OCI-M1 (cell line): ENCODE results near the gene EPHA4.
A peak's percentile ranks its signal among the peaks of the same experiment; 100 is the strongest.

Experiments used
- DNase-seq: peaks from one replicate; lab custom pipeline; 2025; lab: John Stamatoyannopoulos, UW

The EPHA4 gene

GRCh38 chr2:221439761-221440479 is 132.2 kb downstream of the EPHA4 start:
- no peak for DNase-seq

DNA sequence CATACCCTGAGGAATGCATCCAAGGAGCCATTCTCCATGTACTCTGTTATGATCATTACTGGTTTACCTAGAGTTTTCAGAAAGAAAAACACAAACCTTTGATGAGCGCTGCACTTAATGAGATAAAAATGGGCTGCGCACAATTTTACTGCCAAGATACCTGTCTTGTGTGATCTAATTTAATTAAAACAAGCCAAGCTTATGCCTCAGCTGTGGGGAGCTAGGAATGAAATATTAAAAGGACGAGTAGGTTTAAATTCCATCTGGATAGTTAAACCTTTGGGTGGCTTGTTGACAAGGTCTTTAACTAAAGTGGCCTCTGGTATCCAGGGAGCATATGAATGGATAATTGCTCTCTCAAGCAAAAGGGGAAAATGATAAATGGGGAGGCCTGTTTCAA is 135.0 kb downstream of the EPHA4 start:
- DNase-seq, result no peak

DNA sequence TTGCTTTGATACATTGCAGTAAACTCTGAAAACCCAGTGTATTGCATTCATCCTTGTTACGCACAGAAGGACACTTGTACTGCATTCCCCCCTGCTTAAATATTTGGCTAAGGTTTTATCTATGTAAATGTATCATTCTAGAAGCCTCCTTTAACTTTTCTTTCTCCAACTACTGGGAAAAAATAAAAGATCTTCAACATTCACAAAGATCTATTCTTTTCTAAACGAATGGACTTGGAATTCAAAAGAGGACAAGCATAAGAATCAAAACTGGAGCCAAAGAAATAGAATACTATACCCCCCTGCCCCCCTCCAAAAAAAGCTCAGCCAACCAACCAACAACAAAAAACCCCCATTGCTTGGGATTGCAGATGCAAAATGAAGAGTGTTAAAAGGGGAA is 136.9 kb downstream of the EPHA4 start:
- no peak for DNase-seq

DNA sequence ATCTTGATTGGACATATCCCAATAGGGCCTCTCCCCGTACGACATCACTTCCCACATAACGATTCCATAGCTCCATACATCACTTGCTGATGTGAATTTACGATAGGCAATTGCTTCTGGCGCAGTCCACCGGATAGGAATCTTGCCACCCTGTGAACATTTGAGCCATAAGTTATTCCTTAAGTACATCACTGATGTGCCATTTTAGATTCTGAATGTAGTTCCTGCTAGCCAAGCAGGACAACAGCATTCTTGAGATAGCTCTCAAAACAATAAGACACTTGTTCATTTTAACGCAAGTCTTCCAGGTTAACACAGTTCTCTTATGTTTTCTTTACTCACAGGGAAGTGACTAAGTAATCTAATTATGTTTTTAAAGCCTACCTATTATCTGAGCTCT is 138.0 kb downstream of the EPHA4 start:
- no peak for DNase-seq

- DNase-seq, result no peak
Observed at GRCh38 chr2:221431477-221431876, 140.6 kb downstream of the EPHA4 start.

- no peak for DNase-seq
Observed at GRCh38 chr2:221429741-221430491, 142.2 kb downstream of the EPHA4 start.

GRCh38 chr2:221428896-221429295 is 143.2 kb downstream of the EPHA4 start:
- no peak for DNase-seq

GRCh38 chr2:221426929-221427328 is 145.2 kb downstream of the EPHA4 start:
- DNase-seq, result no peak

DNA sequence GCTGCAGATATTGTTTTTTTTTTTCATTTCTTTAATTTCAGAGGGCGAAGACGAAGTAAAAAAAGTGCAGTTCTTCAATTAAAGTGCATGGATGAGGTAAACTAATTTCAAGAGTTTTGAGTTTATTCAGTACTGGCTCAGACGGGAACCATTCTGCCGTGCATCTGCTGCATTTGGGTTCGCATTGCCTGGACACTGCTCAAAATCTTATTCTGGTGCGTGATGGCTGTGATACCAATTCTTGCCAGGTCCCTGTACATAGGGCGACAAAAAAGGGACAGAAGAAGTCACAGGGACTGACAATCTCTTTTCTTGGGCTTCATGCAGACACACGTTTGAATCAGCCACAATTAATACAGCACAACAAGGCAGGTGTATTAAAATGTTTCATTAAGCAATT is 146.2 kb downstream of the EPHA4 start:
- no peak for DNase-seq

DNA sequence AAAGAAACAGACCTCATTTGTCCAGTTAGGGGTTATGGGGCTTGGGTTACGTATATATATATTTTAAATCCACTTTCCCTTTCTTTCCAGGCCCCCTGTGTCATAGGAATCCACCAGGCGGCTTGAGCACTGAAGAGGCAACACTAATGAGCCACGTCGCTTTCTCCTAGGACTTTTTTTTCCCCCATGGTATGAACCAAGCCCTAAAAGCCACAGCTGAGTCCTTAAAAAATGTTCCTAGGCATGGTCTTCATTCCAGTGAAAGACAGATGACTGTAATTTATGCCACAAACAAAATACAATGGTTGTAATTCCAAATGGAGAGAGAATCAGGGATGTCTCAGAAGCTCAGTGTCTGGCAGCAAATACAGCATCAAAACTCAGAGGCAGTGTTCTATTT is 146.8 kb downstream of the EPHA4 start:
- DNase-seq, result no peak

DNA sequence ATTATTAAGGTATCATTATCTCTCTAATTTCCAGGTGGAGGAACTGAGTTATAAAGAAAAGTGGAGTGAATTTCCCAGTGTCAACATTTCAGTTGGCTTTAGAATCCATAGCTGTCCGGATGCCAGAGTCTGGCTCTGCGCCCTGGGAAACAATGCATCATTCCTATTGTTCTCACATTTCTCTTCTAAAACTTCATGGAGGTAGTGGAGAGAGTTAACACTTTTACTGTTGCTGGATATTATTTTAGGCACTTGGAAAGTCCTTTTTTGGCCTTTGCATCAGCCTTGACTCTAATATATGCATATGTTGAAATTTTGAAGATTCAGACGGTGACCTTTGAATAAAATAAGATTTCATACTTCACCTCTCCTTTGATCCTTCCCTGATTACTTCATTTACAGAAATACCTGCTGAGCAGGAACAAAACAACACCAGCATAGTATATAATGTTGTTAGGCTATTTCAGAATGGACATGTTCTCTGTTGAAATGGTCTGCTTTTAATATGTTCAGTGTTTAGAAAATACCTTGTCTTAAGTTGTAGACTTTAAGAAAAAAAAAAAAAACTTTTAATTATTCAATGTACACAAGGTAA is 148.8 kb downstream of the EPHA4 start:
- DNase-seq, result no peak

- no peak for DNase-seq
Observed at GRCh38 chr2:221422516-221423209, 149.4 kb downstream of the EPHA4 start.

GRCh38 chr2:221420245-221420644 is 151.9 kb downstream of the EPHA4 start:
- peak; percentile 94 for DNase-seq

- peak; percentile 42 for DNase-seq
Observed at GRCh38 chr2:221415789-221416188, 156.3 kb downstream of the EPHA4 start.

DNA sequence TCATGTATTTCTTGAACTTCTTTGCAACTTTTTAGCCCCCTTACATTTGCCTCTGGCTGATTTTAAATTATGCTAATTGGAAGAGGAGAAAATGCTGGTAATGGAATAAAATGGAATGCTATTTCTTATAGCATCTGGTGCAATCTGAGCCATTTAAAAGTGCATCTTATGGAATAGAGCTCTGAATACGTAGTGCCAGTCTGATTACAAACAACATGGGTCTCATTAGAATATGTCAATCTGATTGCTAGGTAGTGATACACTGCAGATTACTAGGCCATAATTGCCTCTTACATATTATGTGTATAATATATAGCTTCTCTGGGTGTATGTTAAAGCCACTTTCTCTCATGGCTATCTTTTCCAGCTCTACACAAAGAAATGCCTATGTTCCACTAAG is 159.1 kb downstream of the EPHA4 start:
- no peak for DNase-seq

DNA sequence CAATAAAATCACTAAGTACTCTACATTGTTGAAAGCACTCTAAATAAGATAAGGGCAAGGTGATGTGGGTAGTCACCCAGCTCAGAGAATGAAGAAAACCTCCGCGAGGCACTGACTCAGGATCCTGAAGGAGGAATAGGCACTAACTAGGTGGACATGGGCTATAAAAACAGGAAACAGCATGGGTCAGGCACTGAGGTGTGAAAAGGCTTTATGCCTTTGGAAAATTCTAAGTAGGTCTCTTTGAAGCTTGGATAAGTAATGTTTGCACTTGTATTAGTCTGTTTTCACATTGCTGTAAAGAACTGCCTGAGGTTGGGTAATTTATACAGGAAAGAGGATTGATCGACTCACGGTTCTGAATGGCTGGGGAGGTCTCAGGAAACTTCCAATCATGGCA is 161.6 kb downstream of the EPHA4 start:
- DNase-seq, result no peak

DNA sequence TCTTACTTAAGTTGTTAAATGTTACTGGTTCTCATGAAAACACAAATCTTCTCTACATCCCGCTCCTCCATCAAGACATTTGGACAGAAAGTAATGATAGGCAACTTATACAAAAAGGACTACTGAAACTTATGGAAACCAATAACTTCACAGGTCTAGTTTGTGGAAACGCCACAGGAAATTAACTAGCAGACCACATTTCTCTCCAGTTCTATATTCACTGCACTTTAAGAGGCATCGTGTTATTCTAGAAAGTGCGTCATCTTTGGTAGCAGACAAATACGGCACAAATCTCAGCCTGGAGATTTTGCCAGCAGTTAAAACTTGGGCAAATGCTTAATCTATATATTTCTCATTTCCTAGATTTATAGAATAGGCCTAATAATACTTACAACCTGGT is 164.3 kb downstream of the EPHA4 start:
- no peak for DNase-seq

- no peak for DNase-seq
Observed at GRCh38 chr2:221405521-221405920, 166.6 kb downstream of the EPHA4 start.

DNA sequence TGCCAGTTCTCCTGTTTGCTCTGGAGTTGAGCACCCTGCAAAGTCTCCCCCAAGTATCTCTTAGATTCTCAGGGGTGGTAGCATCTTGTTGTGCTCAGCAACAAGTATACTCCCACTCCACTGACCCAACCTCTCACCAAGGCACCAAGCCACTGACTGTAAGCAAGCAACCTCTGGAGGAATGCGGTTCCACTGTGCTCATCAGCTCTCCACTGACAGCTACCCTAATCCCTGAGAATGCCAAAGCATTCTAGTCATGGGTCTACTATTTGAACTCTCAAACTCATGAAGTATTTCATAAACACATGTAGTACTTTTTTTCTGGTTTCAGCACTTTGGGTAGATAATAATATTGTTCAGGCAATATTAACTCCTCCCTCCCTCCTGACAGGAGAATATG is 170.0 kb downstream of the EPHA4 start:
- DNase-seq, result no peak

DNA sequence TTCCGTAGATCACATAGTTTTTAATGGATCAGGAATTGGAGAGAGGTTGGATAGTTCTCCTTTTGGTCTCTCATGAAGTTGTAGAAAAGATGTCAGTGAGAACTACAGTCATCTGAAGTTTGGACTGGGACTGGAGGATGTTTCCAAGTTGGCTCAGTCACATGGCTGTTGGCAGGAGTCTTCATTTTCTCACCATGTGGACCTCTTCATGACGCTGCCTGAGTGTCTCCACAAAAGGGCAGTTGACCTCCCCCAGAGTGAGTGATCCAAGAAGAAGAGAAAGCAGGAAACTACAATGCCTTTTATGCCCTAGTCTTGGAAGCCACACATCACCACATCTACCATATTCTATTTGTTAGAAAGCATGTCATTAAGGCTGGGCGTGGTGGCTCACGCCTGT is 171.7 kb downstream of the EPHA4 start:
- DNase-seq, result no peak

DNA sequence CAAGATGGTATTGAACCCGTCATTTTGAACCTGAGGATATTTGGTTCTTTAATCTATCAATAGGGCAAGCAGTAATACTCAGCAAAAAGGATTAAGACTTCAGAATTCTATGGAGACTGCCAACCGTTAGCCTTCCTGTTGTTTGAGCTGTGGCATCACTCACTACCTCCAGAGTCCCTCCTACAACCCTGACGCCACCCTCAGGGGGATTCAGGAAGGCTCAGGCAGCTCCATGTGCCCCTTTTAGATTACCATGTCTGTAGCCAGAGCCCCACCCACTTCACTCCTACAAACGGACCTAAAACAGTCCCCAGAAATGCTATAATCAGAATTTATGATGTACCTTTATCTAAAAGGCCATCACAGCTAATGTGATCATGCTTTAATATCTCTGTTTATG is 172.9 kb downstream of the EPHA4 start:
- no peak for DNase-seq

GRCh38 chr2:221397187-221397586 is 174.9 kb downstream of the EPHA4 start:
- no peak for DNase-seq
